Measurements from ENCODE around the gene ATP6V1A.

ATP6V1A gene

DNA sequence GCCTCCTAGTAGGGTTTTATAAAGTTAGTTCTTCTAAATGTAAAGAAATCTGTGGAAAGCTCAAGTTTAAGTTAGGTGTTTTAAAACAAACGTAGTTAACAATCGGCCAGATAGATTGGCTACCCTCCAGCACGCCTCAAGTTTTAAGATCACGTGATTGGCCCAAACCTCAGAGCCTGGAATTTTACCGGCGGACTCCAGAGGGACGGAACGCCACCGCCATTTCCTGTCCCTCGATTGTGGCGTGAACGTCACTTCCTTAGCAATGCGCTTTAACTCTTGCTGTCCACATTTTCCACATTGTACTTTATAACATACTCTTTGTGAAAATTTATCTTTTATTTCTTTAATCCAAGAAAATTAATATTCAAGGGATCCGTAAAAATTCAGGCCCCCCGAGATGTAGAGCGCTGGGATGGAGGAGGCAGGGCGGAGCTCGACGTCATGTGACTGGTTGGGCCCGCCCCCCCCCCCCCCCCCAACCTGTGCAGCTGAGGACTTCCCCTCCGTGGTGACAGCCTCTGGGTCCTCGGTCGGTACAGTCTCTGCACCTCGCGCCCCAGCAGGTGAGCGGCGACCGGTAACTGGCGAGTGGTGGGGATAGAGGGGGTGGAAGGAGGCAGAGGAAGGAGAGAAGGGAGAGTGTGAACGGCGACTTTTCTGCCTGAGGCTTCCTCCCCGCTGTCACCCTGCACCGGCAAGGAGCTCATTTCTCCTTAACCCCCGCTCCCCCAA lies at the start of gene ATP6V1A:
ATP6V1A (plus strand) TSS at position 488 of the 735 bp plus-strand sequence. CDS start 31,719 bp downstream, outside the sequence.
- DNase-seq: peak; percentile 95

DNA sequence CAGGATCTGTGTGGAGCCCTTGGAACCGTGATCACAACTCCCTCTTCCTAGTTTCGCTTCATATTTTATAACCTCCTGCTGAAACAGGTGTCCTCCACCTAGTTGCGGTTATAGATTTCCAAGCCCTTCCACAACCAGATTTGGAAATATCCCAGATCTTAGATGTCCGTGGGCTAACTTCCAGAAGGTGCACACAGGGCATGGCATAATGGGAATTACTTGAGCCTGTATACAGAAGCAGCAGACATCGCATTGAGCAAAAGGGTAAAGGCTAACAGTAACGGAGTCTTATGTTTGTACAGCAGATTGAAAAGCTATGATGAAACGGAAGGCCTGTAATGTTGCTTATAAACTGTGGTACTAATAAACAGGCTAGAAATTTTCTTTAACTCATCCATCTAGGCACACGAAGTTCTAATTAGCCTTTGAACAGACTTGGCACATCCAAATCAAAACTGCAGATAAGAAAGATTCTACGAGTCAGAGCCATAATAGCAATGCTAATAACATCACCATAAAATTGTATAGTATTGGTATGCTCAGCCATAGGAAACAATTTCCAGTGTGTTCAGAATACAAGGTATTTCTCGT lies 49.2 kb upstream of the ATP6V1A start:
- DNase-seq: no peak

- DNase-seq: no peak
Observed at GRCh38 chr3:113698213-113698742, 48.6 kb upstream of the ATP6V1A start.

- DNase-seq: no peak
Observed at GRCh38 chr3:113698956-113699355, 47.9 kb upstream of the ATP6V1A start.

GRCh38 chr3:113707835-113708234 lies 39.0 kb upstream of the ATP6V1A start:
- DNase-seq: no peak

DNA sequence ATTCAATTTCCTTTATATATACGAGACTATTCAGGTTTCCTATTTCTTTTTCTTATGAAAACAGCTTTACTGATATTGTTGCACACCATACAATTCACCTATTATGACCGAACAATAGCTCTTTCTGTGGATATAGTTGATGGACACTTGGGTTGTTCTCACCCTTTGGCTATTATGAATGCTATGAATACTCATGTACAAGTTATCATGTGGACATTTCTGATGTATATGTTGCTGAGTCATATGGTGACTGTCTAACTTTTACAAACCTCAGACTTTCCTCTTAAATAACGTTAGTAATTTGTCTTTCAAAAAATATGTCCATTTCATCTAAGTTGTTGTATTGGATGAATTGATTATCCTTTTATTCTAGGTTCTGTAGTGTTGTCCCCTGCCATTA lies 34.7 kb upstream of the ATP6V1A start:
- DNase-seq: no peak

GRCh38 chr3:113714702-113715101 lies 32.1 kb upstream of the ATP6V1A start:
- DNase-seq: no peak

GRCh38 chr3:113717308-113717707 lies 29.5 kb upstream of the ATP6V1A start:
- no peak for DNase-seq

DNA sequence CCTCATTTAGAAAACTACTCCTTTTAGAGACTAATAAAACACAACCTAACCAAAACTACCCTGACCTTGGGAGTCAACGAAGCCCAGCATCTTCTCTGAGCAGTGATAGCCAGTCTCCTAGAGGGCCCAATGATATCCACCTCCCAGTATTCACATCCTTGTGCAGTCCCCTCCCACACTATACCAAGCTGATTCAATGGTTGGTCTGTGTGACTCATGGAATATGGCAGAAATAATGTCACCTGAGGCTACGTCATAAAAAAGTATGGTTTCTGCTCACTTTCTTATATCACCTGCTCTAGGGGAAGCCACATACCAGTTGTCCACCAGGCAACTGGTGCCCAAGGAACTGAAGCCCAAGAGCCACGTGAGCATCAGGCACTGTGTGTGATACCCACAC lies 29.0 kb upstream of the ATP6V1A start:
- no peak for DNase-seq

DNA sequence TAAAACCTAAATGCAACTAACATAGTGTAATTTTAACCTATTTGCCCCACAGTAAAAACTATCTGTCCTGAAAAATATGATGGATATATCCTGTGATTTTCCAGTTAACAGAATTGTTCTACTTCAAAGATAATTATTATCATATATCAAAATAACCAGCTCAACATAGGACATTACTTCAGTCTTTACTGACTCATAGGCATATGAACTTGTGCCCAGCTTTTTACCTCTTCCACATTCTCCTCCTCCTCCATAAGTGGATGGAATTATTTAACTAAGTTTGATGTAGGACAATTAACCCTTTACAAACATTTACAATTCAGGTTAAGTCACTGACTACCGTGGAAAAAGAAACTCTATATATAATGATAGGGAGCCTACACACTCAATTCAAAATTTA lies 27.5 kb upstream of the ATP6V1A start:
- DNase-seq: no peak

DNA sequence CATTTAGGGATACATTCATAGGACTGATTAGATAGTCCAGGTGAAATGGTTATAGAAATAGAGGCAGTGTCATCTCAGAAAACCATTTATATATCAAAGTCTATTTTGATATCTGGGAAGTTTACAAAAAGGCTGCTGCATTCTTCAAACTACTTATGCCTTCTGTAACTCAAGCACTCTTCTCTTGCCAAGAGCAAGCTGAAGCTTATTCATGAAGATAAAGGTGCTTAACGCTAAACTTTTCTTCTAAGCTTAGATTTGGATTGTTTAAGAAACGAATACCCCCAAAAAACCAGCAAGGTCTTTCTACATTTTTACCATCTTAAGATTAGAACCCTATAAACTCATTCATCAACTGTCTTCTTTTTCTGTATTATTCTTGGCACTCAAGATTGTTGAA lies 27.1 kb upstream of the ATP6V1A start:
- no peak for DNase-seq

GRCh38 chr3:113721636-113722035 lies 25.2 kb upstream of the ATP6V1A start:
- DNase-seq: no peak

GRCh38 chr3:113728661-113729060 lies 18.2 kb upstream of the ATP6V1A start:
- DNase-seq: no peak

DNA sequence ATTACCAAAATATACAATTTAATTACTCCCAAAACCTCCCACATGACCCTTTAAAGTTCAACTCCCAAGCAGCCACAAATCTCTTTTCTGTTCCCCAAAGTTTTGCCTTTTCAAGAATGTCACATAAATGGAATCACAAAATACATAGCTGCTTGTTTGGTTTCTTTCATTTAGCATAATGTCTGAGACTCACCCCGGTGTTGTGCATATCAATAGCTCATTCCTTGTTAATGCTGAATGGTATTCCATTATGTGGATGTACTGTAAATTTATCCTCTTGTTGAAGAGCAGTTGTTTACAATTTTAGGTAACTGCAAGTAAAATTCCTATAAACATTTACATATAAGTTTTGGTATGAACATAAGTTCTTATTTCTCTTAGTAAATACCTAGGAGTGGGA lies 16.3 kb upstream of the ATP6V1A start:
- DNase-seq: no peak

DNA sequence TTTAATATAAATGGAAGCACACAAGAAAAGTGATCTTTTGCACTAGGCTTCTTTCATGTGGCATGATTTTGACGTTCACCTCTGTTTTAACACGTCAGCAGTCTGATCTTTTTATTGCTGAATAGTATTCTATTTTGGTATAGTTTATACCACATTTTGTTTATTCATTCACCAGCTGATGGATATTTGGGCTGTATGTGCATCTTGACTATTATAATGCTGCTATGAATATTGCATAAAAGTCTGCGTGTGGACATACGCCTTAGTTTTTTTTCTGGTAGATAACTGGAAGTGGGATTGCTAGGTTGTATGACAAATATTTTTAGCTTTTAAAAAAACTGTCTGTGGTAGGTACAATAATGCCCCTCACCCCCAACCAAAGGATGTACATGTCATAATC lies 15.1 kb upstream of the ATP6V1A start:
- DNase-seq: no peak

- DNase-seq: peak; percentile 42
Observed at GRCh38 chr3:113736548-113737089, 10.2 kb upstream of the ATP6V1A start.

GRCh38 chr3:113741086-113741485 lies 5.7 kb upstream of the ATP6V1A start:
- DNase-seq: no peak

- DNase-seq: no peak
Observed at GRCh38 chr3:113741620-113742019, 5.2 kb upstream of the ATP6V1A start.

DNA sequence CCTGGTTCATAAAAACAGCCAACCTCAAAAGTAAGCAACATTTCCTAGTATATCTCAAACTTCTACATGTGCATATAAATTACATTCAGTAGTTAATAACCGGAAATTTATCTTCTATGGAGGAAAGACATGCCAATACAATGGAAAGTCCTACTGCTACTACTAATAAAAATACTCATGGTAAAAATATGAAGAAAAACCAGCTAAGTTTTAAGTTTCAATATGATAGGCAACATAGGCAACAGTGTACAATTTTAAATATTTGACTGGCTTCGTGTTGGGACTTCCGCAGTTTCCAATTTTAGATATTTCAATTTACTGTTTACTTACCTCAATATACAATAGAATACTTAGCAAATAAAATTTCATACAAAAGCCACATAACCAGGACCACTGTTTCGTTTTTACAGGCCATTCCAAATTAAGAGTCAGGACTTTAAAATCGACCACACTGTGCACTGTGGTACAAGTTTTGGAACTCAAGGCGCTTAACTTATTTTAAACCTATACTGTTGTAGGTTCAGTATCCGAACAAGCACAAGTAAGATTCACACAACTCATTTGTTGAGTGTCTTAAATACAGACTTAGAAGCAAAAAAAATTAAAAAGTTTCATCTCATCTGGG lies 3.7 kb upstream of the ATP6V1A start:
- DNase-seq: no peak

DNA sequence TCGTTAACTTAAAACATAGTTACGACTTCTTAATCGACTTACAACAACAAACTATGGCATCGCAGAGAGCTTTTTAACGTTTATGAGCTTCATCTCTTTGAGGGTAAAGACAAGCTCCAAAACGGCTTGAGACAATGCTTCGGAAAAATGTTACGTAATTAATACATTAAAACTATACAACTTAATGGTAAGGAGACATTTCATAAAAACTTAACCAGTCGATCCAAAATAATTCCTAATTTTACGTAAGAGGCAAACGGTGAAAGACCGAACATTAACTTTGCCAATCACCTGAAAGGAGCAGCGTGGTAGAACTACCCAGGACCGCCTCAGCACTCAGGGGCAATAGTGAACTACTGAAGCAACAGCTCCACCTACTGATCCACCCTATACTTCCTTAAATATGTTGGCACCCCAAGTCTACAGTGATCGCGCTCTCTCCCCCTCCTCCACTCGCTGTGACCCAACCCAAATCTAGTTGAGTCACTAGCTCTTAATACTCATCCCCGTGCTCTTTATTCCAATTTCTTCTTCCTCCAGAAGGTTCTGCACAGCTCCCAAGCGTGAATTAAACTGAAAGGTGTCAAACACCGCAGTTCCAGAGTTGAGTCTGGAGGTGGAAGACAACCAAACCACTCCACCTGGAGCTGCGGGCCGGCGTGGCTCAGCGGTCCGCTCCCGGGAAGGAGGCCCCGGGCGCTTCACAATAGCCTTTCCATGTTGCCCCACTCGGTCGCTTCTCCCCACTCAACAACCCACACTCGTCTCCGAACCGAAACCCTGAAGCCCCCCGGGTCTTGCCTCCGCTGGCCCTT lies 1.7 kb upstream of the ATP6V1A start:
- peak; percentile 79 for DNase-seq

DNA sequence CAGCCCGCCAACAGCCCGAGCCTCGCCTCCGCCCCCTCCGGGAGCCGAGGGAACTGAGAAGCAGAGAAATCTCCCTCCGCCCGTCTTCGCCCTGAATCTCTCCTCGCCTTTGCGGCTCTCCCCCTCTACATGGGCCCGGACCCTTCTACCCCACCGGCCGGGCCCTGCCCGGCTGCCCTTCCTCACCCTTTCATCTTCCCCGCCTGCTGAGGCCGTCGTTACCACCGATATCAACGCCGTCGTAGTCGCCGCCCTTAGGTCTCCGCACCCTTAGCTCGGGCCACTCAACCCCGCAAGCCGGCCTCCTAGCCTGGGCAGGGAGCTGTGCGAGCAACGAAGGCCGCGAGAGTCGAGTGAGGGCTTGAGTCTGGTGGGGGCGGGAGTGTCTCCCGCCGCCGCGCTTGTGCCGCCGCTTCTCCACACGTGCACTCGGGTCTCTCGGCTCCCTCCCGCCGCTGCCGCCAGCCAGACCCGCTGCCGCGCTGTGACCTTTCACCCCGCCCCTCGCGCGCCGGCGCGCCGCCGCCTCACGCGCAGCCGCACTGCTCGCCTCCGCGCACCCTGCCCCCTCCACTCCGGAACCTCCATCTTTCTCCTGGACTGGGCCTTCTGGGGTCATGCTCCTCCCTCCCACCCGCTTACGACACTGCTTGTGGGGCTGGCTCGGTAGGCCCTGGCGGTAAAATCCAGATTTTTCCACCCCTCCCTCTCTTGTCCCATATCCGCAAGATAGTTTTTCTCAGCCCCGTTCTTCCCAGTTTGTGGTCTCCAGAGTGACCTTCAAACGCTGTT lies 883 bp upstream of the ATP6V1A start, which contains the start of gene NAA50:
NAA50 (minus strand) TSS at position 494 of the 792 bp plus-strand sequence; CDS start at position 194, 300 bp downstream.
- peak; percentile 97 for DNase-seq

Measured in right hindlimb (tissue), 1 donor.